WERI-Rb-1 (cell line): ENCODE measurements around the gene GTF3C2.

Experiments
- DNase-seq: peaks from one replicate; pipeline ENCODE4 v3.0.0-alpha.2; 2020
- H3K27ac ChIP-seq: fragments of 250-450 bp; sonication (Bioruptor Pico); 2 replicates; pipeline ENCODE4 v1.5.1; 2020; ENCODE audit warnings: mild to moderate bottlenecking, moderate library complexity
- H3K27me3 ChIP-seq: fragments of 250-450 bp; sonication (Bioruptor Pico); 2 replicates; pipeline ENCODE4 v1.5.1; 2021; ENCODE audit warnings: mild to moderate bottlenecking, low read depth, moderate library complexity; ENCODE audit not compliant: insufficient read depth, severe bottlenecking
- H3K36me3 ChIP-seq: fragments of 250-450 bp; sonication (Bioruptor Pico); 2 replicates; pipeline ENCODE4 v1.5.1; 2020; ENCODE audit warnings: mild to moderate bottlenecking, moderate library complexity
- H3K4me3 ChIP-seq: 2 replicates; pipeline ENCODE4 v1.5.1; 2011; ENCODE audit warnings: low read depth, mild to moderate bottlenecking, control low read depth, low read length
- H3K9me3 ChIP-seq: fragments of 250-450 bp; sonication (Bioruptor Pico); 2 replicates; pipeline ENCODE4 v1.5.1; 2021; ENCODE audit warnings: mild to moderate bottlenecking, moderate library complexity; ENCODE audit not compliant: severe bottlenecking
- CTCF ChIP-seq: IDR thresholded peaks from 2 replicates; pipeline ENCODE4 v1.5.1; 2011; ENCODE audit warnings: low read depth, mild to moderate bottlenecking, control low read depth, inconsistent platforms, low read length

The GTF3C2 gene

GRCh38 chr2:27356382-27357181, at the start of gene GTF3C2:
Gene GTF3C2, minus strand, starts transcription at chr2:27356764. Its CDS starts 13,210 bp downstream, at chr2:27343554.
- peaks cover 22% of the 10 kb centered on the region for H3K36me3 ChIP-seq
- peak within 1 kb of the TSS; percentile 94 for H3K27ac ChIP-seq
- DNase-seq: peak; percentile 99
- peak; percentile 11; the same call in 1 of the 2 replicates for TF ChIP-seq CTCF
- H3K27me3 ChIP-seq: no peaks in the 10 kb centered on the region
- peak within 1 kb of the TSS; percentile 90 for H3K4me3 ChIP-seq
- peaks cover 5% of the 10 kb centered on the region for H3K9me3 ChIP-seq

GRCh38 chr2:27400348-27401135, 44.0 kb upstream of the GTF3C2 start:
- Histone ChIP-seq H3K27me3 (no peaks in the 10 kb centered on the region), H3K27ac (no peak overlapping the region), H3K9me3 (no peaks in the 10 kb centered on the region), H3K36me3 (peaks cover 70% of the 10 kb centered on the region), H3K4me3 (no peak overlapping the region)
- TF ChIP-seq CTCF: no peak
- DNase-seq: no peak

GRCh38 chr2:27398962-27399361, 42.4 kb upstream of the GTF3C2 start:
- no peaks in the 10 kb centered on the region for H3K9me3 ChIP-seq
- no peak overlapping the region for H3K27ac ChIP-seq
- H3K27me3 ChIP-seq: no peaks in the 10 kb centered on the region
- peaks cover 66% of the 10 kb centered on the region for H3K36me3 ChIP-seq
- no peak for TF ChIP-seq CTCF
- no peak overlapping the region for H3K4me3 ChIP-seq
- DNase-seq: no peak

GRCh38 chr2:27393225-27393624, 36.7 kb upstream of the GTF3C2 start:
- no peak for TF ChIP-seq CTCF
- H3K27ac ChIP-seq: no peak overlapping the region
- no peak overlapping the region for H3K4me3 ChIP-seq
- H3K9me3 ChIP-seq: no peaks in the 10 kb centered on the region
- H3K27me3 ChIP-seq: no peaks in the 10 kb centered on the region
- peaks cover 44% of the 10 kb centered on the region for H3K36me3 ChIP-seq
- DNase-seq: no peak

GRCh38 chr2:27390822-27391679, 34.5 kb upstream of the GTF3C2 start:
- H3K4me3 ChIP-seq: no peak overlapping the region
- no peaks in the 10 kb centered on the region for H3K9me3 ChIP-seq
- TF ChIP-seq CTCF: no peak
- peaks cover 46% of the 10 kb centered on the region for H3K36me3 ChIP-seq
- no peak overlapping the region for H3K27ac ChIP-seq
- H3K27me3 ChIP-seq: no peaks in the 10 kb centered on the region
- no peak for DNase-seq
